GM19328 (cell line): Measurements from ENCODE around the gene CD247.
"Not testable (repeated sequence)": the region's sequence is repeated elsewhere in the genome, so short reads cannot be mapped to it uniquely, and the experiment has no call there.

ENCODE experiments used
- ATAC-seq: cut with Tn5 transposase; IDR thresholded peaks from one replicate; pipeline ENCODE4 v1.9.1; 2021; ENCODE audit warnings: mild to moderate bottlenecking, moderate library complexity; ENCODE audit not compliant: unreplicated experiment

The CD247 gene

GRCh38 chr1:167518331-167518700 is at the start of gene CD247:
Gene CD247 (minus strand): TSS chr1:167518529. CDS start chr1:167518465, 64 bp downstream.
- no peak for ATAC-seq

GRCh38 chr1:167567663-167568062 is 49.3 kb upstream of the CD247 start:
- no peak for ATAC-seq

GRCh38 chr1:167566766-167567165 is 48.4 kb upstream of the CD247 start:
- no peak for ATAC-seq

- ATAC-seq, result no peak
Measured at GRCh38 chr1:167565922-167566321, 47.6 kb upstream of the CD247 start.

GRCh38 chr1:167564612-167565270 is 46.4 kb upstream of the CD247 start:
- no peak for ATAC-seq

- ATAC-seq, result no peak
Measured at GRCh38 chr1:167563579-167564246, 45.4 kb upstream of the CD247 start.

GRCh38 chr1:167562702-167563101 is 44.4 kb upstream of the CD247 start:
- ATAC-seq, result no peak

GRCh38 chr1:167561753-167562152 is 43.4 kb upstream of the CD247 start:
- no peak for ATAC-seq

- no peak for ATAC-seq
Measured at GRCh38 chr1:167555971-167556714, 37.8 kb upstream of the CD247 start.

GRCh38 chr1:167555072-167555471 is 36.7 kb upstream of the CD247 start:
- not testable (repeated sequence) for ATAC-seq

- ATAC-seq, result peak; percentile 19
Measured at GRCh38 chr1:167554028-167554779, 35.9 kb upstream of the CD247 start.

- peak; percentile 98 for ATAC-seq
Measured at GRCh38 chr1:167553136-167554027, 35.1 kb upstream of the CD247 start, which contains the start of gene CREG1. Gene CREG1 (minus strand): TSS chr1:167553762.

GRCh38 chr1:167551362-167551761 is 33.0 kb upstream of the CD247 start:
- no peak for ATAC-seq

- ATAC-seq, result no peak
Measured at GRCh38 chr1:167548059-167548932, 30.0 kb upstream of the CD247 start.

- ATAC-seq, result no peak
Measured at GRCh38 chr1:167546935-167547334, 28.6 kb upstream of the CD247 start.

GRCh38 chr1:167545349-167545748 is 27.0 kb upstream of the CD247 start:
- no peak for ATAC-seq

- no peak for ATAC-seq
Measured at GRCh38 chr1:167544447-167545093, 26.2 kb upstream of the CD247 start.

GRCh38 chr1:167543199-167543990 is 25.1 kb upstream of the CD247 start:
- no peak for ATAC-seq
